ENCODE data around the gene LMAN1L.

The LMAN1L gene

GRCh38 chr15:74851960-74852359, 39.3 kb downstream of the LMAN1L start:
- Mint-ChIP-seq H3K27me3 (ENCODE audit: low read depth) (no peaks in the 10 kb centered on the region), H3K36me3 (ENCODE audit: low read depth) (peaks cover 47% of the 10 kb centered on the region), H3K9me3 (no peaks in the 10 kb centered on the region), H3K4me1 (ENCODE audit: low read depth) (peaks cover 13% of the 10 kb centered on the region), H3K4me3 (no peak overlapping the region), H3K27ac (no peak overlapping the region)
- no peak for DNase-seq (ENCODE audit: low spot score)

- Mint-ChIP-seq H3K36me3 (ENCODE audit: low read depth) (peaks cover 34% of the 10 kb centered on the region), H3K9me3 (no peaks in the 10 kb centered on the region), H3K27me3 (ENCODE audit: low read depth) (no peaks in the 10 kb centered on the region), H3K27ac (no peak overlapping the region), H3K4me3 (no peak overlapping the region), H3K4me1 (ENCODE audit: low read depth) (peaks cover 26% of the 10 kb centered on the region)
- DNase-seq (ENCODE audit: low spot score), result no peak
These were observed 41.9 kb downstream of the LMAN1L start for GRCh38 chr15:74854453-74855022.

- DNase-seq (ENCODE audit: low spot score), result no peak
- H3K27me3 Mint-ChIP-seq (ENCODE audit: low read depth), result no peaks in the 10 kb centered on the region
- no peaks in the 10 kb centered on the region for H3K9me3 Mint-ChIP-seq
- peaks cover 29% of the 10 kb centered on the region for H3K4me1 Mint-ChIP-seq (ENCODE audit: low read depth)
- H3K36me3 Mint-ChIP-seq (ENCODE audit: low read depth), result peaks cover 28% of the 10 kb centered on the region
- no peak overlapping the region for H3K4me3 Mint-ChIP-seq
- H3K27ac Mint-ChIP-seq, result peak overlapping the region; percentile 32
These were observed 43.2 kb downstream of the LMAN1L start for GRCh38 chr15:74855857-74856256.

- peaks cover 23% of the 10 kb centered on the region for H3K36me3 Mint-ChIP-seq (ENCODE audit: low read depth)
These were observed 43.9 kb downstream of the LMAN1L start for GRCh38 chr15:74856537-74856936.

GRCh38 chr15:74857082-74857655, 44.5 kb downstream of the LMAN1L start:
- Mint-ChIP-seq H3K27me3 (ENCODE audit: low read depth) (no peaks in the 10 kb centered on the region), H3K9me3 (no peaks in the 10 kb centered on the region), H3K27ac (peak overlapping the region; percentile 78), H3K36me3 (ENCODE audit: low read depth) (peaks cover 20% of the 10 kb centered on the region), H3K4me3 (no peak overlapping the region), H3K4me1 (ENCODE audit: low read depth) (peaks cover 29% of the 10 kb centered on the region)
- DNase-seq (ENCODE audit: low spot score), result no peak

More at GRCh38 chr15:74856537-74856936, 43.9 kb downstream of the LMAN1L start:
- Mint-ChIP-seq H3K27me3 (ENCODE audit: low read depth) (no peaks in the 10 kb centered on the region), H3K27ac (no peak overlapping the region), H3K4me3 (no peak overlapping the region), H3K9me3 (no peaks in the 10 kb centered on the region), H3K4me1 (ENCODE audit: low read depth) (peaks cover 29% of the 10 kb centered on the region)
- DNase-seq (ENCODE audit: low spot score), result no peak

GRCh38 chr15:74857671-74858368, 45.2 kb downstream of the LMAN1L start:
- Mint-ChIP-seq H3K4me3 (no peak overlapping the region), H3K4me1 (ENCODE audit: low read depth) (peaks cover 29% of the 10 kb centered on the region), H3K27me3 (ENCODE audit: low read depth) (no peaks in the 10 kb centered on the region), H3K36me3 (ENCODE audit: low read depth) (peaks cover 15% of the 10 kb centered on the region), H3K9me3 (no peaks in the 10 kb centered on the region), H3K27ac (peak overlapping the region; percentile 39)
- no peak for DNase-seq (ENCODE audit: low spot score)

GRCh38 chr15:74858369-74858740, 45.7 kb downstream of the LMAN1L start:
- peaks cover 29% of the 10 kb centered on the region for H3K4me1 Mint-ChIP-seq (ENCODE audit: low read depth)
- DNase-seq (ENCODE audit: low spot score), result no peak
- no peaks in the 10 kb centered on the region for H3K9me3 Mint-ChIP-seq
- no peaks in the 10 kb centered on the region for H3K27me3 Mint-ChIP-seq (ENCODE audit: low read depth)
- no peak overlapping the region for H3K27ac Mint-ChIP-seq
- no peak overlapping the region for H3K4me3 Mint-ChIP-seq
- peaks cover 11% of the 10 kb centered on the region for H3K36me3 Mint-ChIP-seq (ENCODE audit: low read depth)

GRCh38 chr15:74863239-74864056, 50.8 kb downstream of the LMAN1L start:
- H3K27ac Mint-ChIP-seq, result peak overlapping the region; percentile 80
- no peaks in the 10 kb centered on the region for H3K27me3 Mint-ChIP-seq (ENCODE audit: low read depth)
- no peak for DNase-seq (ENCODE audit: low spot score)
- peak overlapping the region; percentile 16 for H3K4me3 Mint-ChIP-seq
- H3K4me1 Mint-ChIP-seq (ENCODE audit: low read depth), result peaks cover 44% of the 10 kb centered on the region
- peaks cover 36% of the 10 kb centered on the region for H3K36me3 Mint-ChIP-seq (ENCODE audit: low read depth)
- H3K9me3 Mint-ChIP-seq, result peaks cover 7% of the 10 kb centered on the region

- Mint-ChIP-seq H3K27ac (peak overlapping the region; percentile 58), H3K9me3 (peaks cover 7% of the 10 kb centered on the region), H3K4me1 (ENCODE audit: low read depth) (peaks cover 44% of the 10 kb centered on the region), H3K27me3 (ENCODE audit: low read depth) (no peaks in the 10 kb centered on the region), H3K36me3 (ENCODE audit: low read depth) (peaks cover 37% of the 10 kb centered on the region), H3K4me3 (peak overlapping the region; percentile 18)
- no peak for DNase-seq (ENCODE audit: low spot score)
These were observed 51.7 kb downstream of the LMAN1L start for GRCh38 chr15:74864296-74864695.

- H3K4me3 Mint-ChIP-seq, result peak overlapping the region; percentile 60
- no peaks in the 10 kb centered on the region for H3K27me3 Mint-ChIP-seq (ENCODE audit: low read depth)
- H3K27ac Mint-ChIP-seq, result peak overlapping the region; percentile 72
- no peak for DNase-seq (ENCODE audit: low spot score)
- H3K36me3 Mint-ChIP-seq (ENCODE audit: low read depth), result peaks cover 47% of the 10 kb centered on the region
- peaks cover 51% of the 10 kb centered on the region for H3K4me1 Mint-ChIP-seq (ENCODE audit: low read depth)
- H3K9me3 Mint-ChIP-seq, result peaks cover 7% of the 10 kb centered on the region
These were observed 52.7 kb downstream of the LMAN1L start for GRCh38 chr15:74865316-74865715.

- peak overlapping the region; percentile 60 for H3K4me3 Mint-ChIP-seq
- H3K27ac Mint-ChIP-seq, result peak overlapping the region; percentile 32
- H3K9me3 Mint-ChIP-seq, result peaks cover 7% of the 10 kb centered on the region
- H3K4me1 Mint-ChIP-seq (ENCODE audit: low read depth), result peaks cover 58% of the 10 kb centered on the region
- no peak for DNase-seq (ENCODE audit: low spot score)
- H3K27me3 Mint-ChIP-seq (ENCODE audit: low read depth), result no peaks in the 10 kb centered on the region
- H3K36me3 Mint-ChIP-seq (ENCODE audit: low read depth), result peaks cover 55% of the 10 kb centered on the region
These were observed 53.5 kb downstream of the LMAN1L start for GRCh38 chr15:74866090-74866489.

- Mint-ChIP-seq H3K27me3 (ENCODE audit: low read depth) (no peaks in the 10 kb centered on the region), H3K4me3 (peak overlapping the region; percentile 84), H3K27ac (peak overlapping the region; percentile 84), H3K9me3 (peaks cover 7% of the 10 kb centered on the region), H3K4me1 (ENCODE audit: low read depth) (peaks cover 61% of the 10 kb centered on the region), H3K36me3 (ENCODE audit: low read depth) (peaks cover 59% of the 10 kb centered on the region)
- no peak for DNase-seq (ENCODE audit: low spot score)
These were observed 54.9 kb downstream of the LMAN1L start for GRCh38 chr15:74867466-74868038.

GRCh38 chr15:74868059-74868458, 55.4 kb downstream of the LMAN1L start:
- Mint-ChIP-seq H3K4me3 (peak overlapping the region; percentile 84), H3K36me3 (ENCODE audit: low read depth) (peaks cover 63% of the 10 kb centered on the region), H3K27ac (peak overlapping the region; percentile 84), H3K27me3 (ENCODE audit: low read depth) (no peaks in the 10 kb centered on the region), H3K4me1 (ENCODE audit: low read depth) (peaks cover 65% of the 10 kb centered on the region), H3K9me3 (peaks cover 7% of the 10 kb centered on the region)
- DNase-seq (ENCODE audit: low spot score), result no peak
